ENCODE measurements around the gene TIMM44. TPM values are rescaled to one million over a fixed set of nuclear protein-coding genes. Genes with fewer than 3 reads are reported as not detected.

TIMM44 gene
- polyA plus RNA-seq, 1 of the 3 experiments (the other 2 are of a cell fraction), result 49.7 TPM

- H3K79me2 ChIP-seq (ENCODE audit: insufficient read depth), result no peaks in the 10 kb centered on the region
- ChIA-PET CTCF (interaction anchor here (0.6 to 5.0 kb wide), 4 partner anchors 12 to 411 kb away, joined by 3 to 26 read pairs (median 16); partner anchors contain the start of gene MAP2K7), POLR2A (interaction anchor here (1.8 to 2.2 kb wide), 3 partner anchors 8 to 53 kb away, joined by 4 to 6 read pairs (median 5); partner anchors contain the start of gene MAP2K7)
- peaks cover 0 to 14% of the 10 kb centered on the region in 2 experiments; a peak in 2 of 4 replicates for H3K4me1 ChIP-seq (ENCODE audit: control insufficient read depth in 1 of 2, insufficient read depth in 2 of 2, low read depth in 1 of 2, low read length in 1 of 2)
- TF ChIP-seq NFIC (IDR thresholded peaks at IDR 0.05; ENCODE audit: borderline replicate concordance), result no peak
- peaks cover 10% of the 10 kb centered on the region for H3F3A ChIP-seq (replicated peaks; ENCODE audit: insufficient read depth)
- no peaks in the 10 kb centered on the region for H3K9me3 ChIP-seq
- H2AFZ ChIP-seq (ENCODE audit: low read depth), result no peak overlapping the region
- H3K27me3 ChIP-seq (ENCODE audit: insufficient read depth), result peaks cover 7% of the 10 kb centered on the region; the same call in 1 of the 2 replicates
- H4K20me1 ChIP-seq (ENCODE audit: insufficient read depth), result no peaks in the 10 kb centered on the region
- peak overlapping the region; percentile 57 for H3K4me2 ChIP-seq
- H3K27ac ChIP-seq (ENCODE audit: low read depth in 2 of 2, low read length in 1 of 2), result no peak overlapping the region
- 66% methylated on average over 18 of the region's 24 CpGs for WGBS (ENCODE audit: low lambda C conversion rate)
- no peak overlapping the region for H3K9ac ChIP-seq
- peaks cover 0 to 24% of the 10 kb centered on the region in 2 experiments for H3K36me3 ChIP-seq (replicated peaks in 1 of 2; ENCODE audit: control insufficient read depth in 1 of 2, insufficient read depth in 2 of 2, low read length in 1 of 2)
- DNase-seq, result no peak
- no peaks in the 10 kb centered on the region for H3K9me2 ChIP-seq
- peak overlapping the region; percentile 37 to 43; a peak in 3 of 4 replicates for H3K4me3 ChIP-seq (ENCODE audit: low read depth in 2 of 2, low read length in 1 of 2)
Measured at GRCh38 chr19:7915250-7916102, 28.0 kb downstream of the TIMM44 start.

DNA sequence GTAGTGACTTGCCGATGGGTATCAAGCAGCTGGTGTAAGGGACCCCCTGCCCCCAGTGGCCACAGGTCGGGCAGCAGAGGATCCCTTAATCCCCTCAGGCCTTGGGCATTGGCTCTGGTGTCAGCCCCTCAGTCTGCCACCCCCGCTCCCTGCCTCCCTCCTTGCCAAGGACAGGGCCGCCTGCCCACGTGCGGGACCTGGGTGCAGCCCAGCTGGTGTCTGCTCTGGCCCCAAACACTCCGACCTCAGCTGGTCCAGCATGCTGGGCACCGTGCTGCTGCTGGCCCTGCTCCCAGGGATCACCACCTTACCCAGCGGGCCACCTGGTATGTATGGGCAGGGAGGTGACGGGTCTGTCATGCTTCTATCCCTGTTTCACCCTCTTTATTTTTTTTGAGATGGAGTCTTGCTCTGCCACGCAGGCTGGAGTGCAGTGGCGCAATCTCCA, 28.8 kb downstream of the TIMM44 start, which contains the start of gene TGFBR3L:
TGFBR3L (plus strand) TSS at position 233 of the 448 bp plus-strand sequence.
- no peak for DNase-seq
- ChIA-PET CTCF (interaction anchor here (4.5 kb wide), 1 partner anchor 62 kb away, joined by 26 read pairs; no protein-coding TSS in a partner anchor), POLR2A (no interaction called here)
- H2AFZ ChIP-seq (ENCODE audit: low read depth), result no peak within 1 kb of the TSS
- peaks cover 0 to 10% of the 10 kb centered on the region in 2 experiments; a peak in 2 of 4 replicates for H3K4me1 ChIP-seq (ENCODE audit: control insufficient read depth in 1 of 2, insufficient read depth in 2 of 2, low read depth in 1 of 2, low read length in 1 of 2)
- H3K79me2 ChIP-seq (ENCODE audit: insufficient read depth), result no peaks in the 10 kb centered on the region
- WGBS (ENCODE audit: low lambda C conversion rate), result 87% methylated on average over 3 of the region's 12 CpGs
- peaks cover 7% of the 10 kb centered on the region; the same call in 1 of the 2 replicates for H3K27me3 ChIP-seq (ENCODE audit: insufficient read depth)
- H3K9me2 ChIP-seq, result no peaks in the 10 kb centered on the region
- H3K9ac ChIP-seq, result no peak within 1 kb of the TSS
- H3K36me3 ChIP-seq (replicated peaks in 1 of 2; ENCODE audit: control insufficient read depth in 1 of 2, insufficient read depth in 2 of 2, low read length in 1 of 2), result peaks cover 0 to 31% of the 10 kb centered on the region in 2 experiments
- H3K4me2 ChIP-seq, result no peak within 1 kb of the TSS
- no peak within 1 kb of the TSS for H3K4me3 ChIP-seq (ENCODE audit: low read depth in 2 of 2, low read length in 1 of 2)
- no peak within 1 kb of the TSS for H3K27ac ChIP-seq (ENCODE audit: low read depth in 2 of 2, low read length in 1 of 2)
- H3K9me3 ChIP-seq, result no peaks in the 10 kb centered on the region
- no peaks in the 10 kb centered on the region for H4K20me1 ChIP-seq (ENCODE audit: insufficient read depth)
- TF ChIP-seq USF1 (IDR thresholded peaks at IDR 0.05; ENCODE audit: borderline replicate concordance, low read depth) (no peak), PBX3 (IDR thresholded peaks at IDR 0.05) (no peak), EP300 (IDR thresholded peaks at IDR 0.05; ENCODE audit: borderline replicate concordance in 1 of 2, low read depth in 1 of 2, low read length in 1 of 2) (no peak), CHD2 (IDR thresholded peaks at IDR 0.05; ENCODE audit: low read length, partially characterized antibody) (no peak), NRF1 (IDR thresholded peaks at IDR 0.05; ENCODE audit: low read depth, low read length) (no peak), RAD21 (IDR thresholded peaks at IDR 0.05; ENCODE audit: low read length) (no peak), RXRA (IDR thresholded peaks at IDR 0.05; ENCODE audit: borderline replicate concordance, low read depth) (no peak), ELF1 (IDR thresholded peaks at IDR 0.05) (no peak), MXI1 (IDR thresholded peaks at IDR 0.05; ENCODE audit: low read depth, low read length) (no peak), MEF2A (IDR thresholded peaks at IDR 0.05; ENCODE audit: borderline replicate concordance, low read depth) (no peak)
- TF ChIP-seq, protein P1, sequence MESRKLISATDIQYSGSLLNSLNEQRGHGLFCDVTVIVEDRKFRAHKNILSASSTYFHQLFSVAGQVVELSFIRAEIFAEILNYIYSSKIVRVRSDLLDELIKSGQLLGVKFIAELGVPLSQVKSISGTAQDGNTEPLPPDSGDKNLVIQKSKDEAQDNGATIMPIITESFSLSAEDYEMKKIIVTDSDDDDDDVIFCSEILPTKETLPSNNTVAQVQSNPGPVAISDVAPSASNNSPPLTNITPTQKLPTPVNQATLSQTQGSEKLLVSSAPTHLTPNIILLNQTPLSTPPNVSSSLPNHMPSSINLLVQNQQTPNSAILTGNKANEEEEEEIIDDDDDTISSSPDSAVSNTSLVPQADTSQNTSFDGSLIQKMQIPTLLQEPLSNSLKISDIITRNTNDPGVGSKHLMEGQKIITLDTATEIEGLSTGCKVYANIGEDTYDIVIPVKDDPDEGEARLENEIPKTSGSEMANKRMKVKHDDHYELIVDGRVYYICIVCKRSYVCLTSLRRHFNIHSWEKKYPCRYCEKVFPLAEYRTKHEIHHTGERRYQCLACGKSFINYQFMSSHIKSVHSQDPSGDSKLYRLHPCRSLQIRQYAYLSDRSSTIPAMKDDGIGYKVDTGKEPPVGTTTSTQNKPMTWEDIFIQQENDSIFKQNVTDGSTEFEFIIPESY (IDR thresholded peaks at IDR 0.05; ENCODE audit: borderline replicate concordance, low read depth), result no peak
- H3F3A ChIP-seq (replicated peaks; ENCODE audit: insufficient read depth), result peaks cover 7% of the 10 kb centered on the region

All from SK-N-SH (cell line).